K562 (cell line): ENCODE results near the gene TPD52L2. TPM values are rescaled to one million over a fixed set of nuclear protein-coding genes. Genes with fewer than 3 reads are reported as not detected.

ENCODE experiments used
- ARHGAP35 ChIP-seq: fragments of 450-650 bp; IDR thresholded peaks from 2 replicates; pipeline ENCODE4 v1.6.1; 2018; ENCODE audit not compliant: partially characterized antibody
- DNMT1 ChIP-seq: fragments of 450-650 bp; IDR thresholded peaks from 2 replicates; pipeline ENCODE4 v1.6.1; 2016; ENCODE audit warnings: antibody characterized with exemption, mild to moderate bottlenecking
- E2F4 ChIP-seq: sonication (generic); formaldehyde crosslinking; IDR thresholded peaks from 2 replicates; pipeline ENCODE4 v1.8.0; 2022; ENCODE audit warnings: mild to moderate bottlenecking, low read depth, missing genetic modification reagents
- EZH2 ChIP-seq: IDR thresholded peaks from 2 replicates; pipeline ENCODE4 v1.6.1; 2012; ENCODE audit warnings: low read depth, mild to moderate bottlenecking, inconsistent platforms, low read length, borderline replicate concordance
- HDAC2 ChIP-seq: fragments of 450-650 bp; IDR thresholded peaks from 2 replicates; pipeline ENCODE4 v1.6.1; 2016; ENCODE audit warnings: mild to moderate bottlenecking
- HINFP ChIP-seq: fragments of 450-650 bp; conservative IDR thresholded peaks from 2 replicates; pipeline ENCODE4 v1.6.1; 2016; ENCODE audit warnings: missing genetic modification characterization, low read depth, mild to moderate bottlenecking, control low read depth, missing compliant biosample characterization
- MYBL2 ChIP-seq, 2 experiments: fragments of 450-650 bp in 1 of 2; sonication (generic) in 1 of 2; formaldehyde crosslinking in 1 of 2; IDR thresholded peaks; 2 replicates each; pipeline versions ENCODE4 v1.6.1 to v1.8.1; 2017 to 2022; ENCODE audit warnings: borderline replicate concordance in 1 of 2, inconsistent platforms in 1 of 2, low read depth in 1 of 2, mild to moderate bottlenecking in 1 of 2, missing genetic modification reagents in 1 of 2, moderate library complexity in 1 of 2
- PRMT5 ChIP-seq: sonication (generic); formaldehyde crosslinking; IDR thresholded peaks from 2 replicates; pipeline ENCODE4 v1.5.0; 2020; ENCODE audit warnings: missing genetic modification reagents
- RAD21 ChIP-seq, 2 experiments: fragments of 250-450 bp in 1 of 2; fragments of 450-650 bp in 1 of 2; sonication (Bioruptor Pico) in 1 of 2; formaldehyde crosslinking in 1 of 2; IDR thresholded peaks in 1 of 2; conservative IDR thresholded peaks in 1 of 2; 2 replicates each; pipeline versions ENCODE4 v1.4.0 to v1.8.0; 2020 to 2022; ENCODE audit warnings: mild to moderate bottlenecking in 2 of 2, moderate library complexity in 1 of 2
- SRSF1 ChIP-seq: fragments of 200-400 bp; formaldehyde crosslinking; IDR thresholded peaks from 2 replicates; pipeline ENCODE4 v1.6.1; 2017; ENCODE audit warnings: mild to moderate bottlenecking, low read depth, low read length, moderate library complexity
- ZBTB7A ChIP-seq: IDR thresholded peaks from 2 replicates; pipeline ENCODE4 v1.6.1; 2011; ENCODE audit warnings: low read depth, mild to moderate bottlenecking, low read length, moderate library complexity, borderline replicate concordance; ENCODE audit not compliant: control insufficient read depth
- ZFX ChIP-seq: sonication (generic); formaldehyde crosslinking; IDR thresholded peaks from 2 replicates; pipeline ENCODE4 v1.8.0; 2022; ENCODE audit warnings: mild to moderate bottlenecking, missing genetic modification reagents, moderate library complexity
- ZNF407 ChIP-seq: fragments of 450-650 bp; IDR thresholded peaks from 2 replicates; pipeline ENCODE4 v1.6.1; 2016; ENCODE audit warnings: low read depth
- ZNF77 ChIP-seq: fragments of 250-450 bp; sonication (Bioruptor Pico); IDR thresholded peaks from 2 replicates; pipeline ENCODE4 v1.5.0; 2020
- polyA plus RNA-seq, 8 experiments: library from polyadenylated mRNA; depleted of rRNA in 4 of 8; stranded (reverse) in 5 of 8; unstranded in 3 of 8; fragments of >200 nt; fragmentation: Nextera tagmentation in 2 of 8; fragmentation: Illumina TruSeq in 1 of 8; extraction: Ambion mirVana in 2 of 8; extraction: Trizol in 1 of 8; gene quantifications; 2 replicates each; pipeline versions ENCODE4 v1.2.1 to v1.2.3, GENCODE V29; 2011 to 2014; ENCODE audit warnings: inconsistent platforms in 1 of 8, missing spikeins in 1 of 8
- total RNA-seq, 7 experiments: library from RNA; depleted of rRNA in 6 of 7; stranded (reverse); fragments of >200 nt in 6 of 7; fragmentation: Illumina TruSeq in 2 of 7; extraction: Trizol in 2 of 7; gene quantifications; 2 replicates each; pipeline versions ENCODE4 v1.2.1 to v1.2.3, GENCODE V29; 2011 to 2021; ENCODE audit warnings: low replicate concordance in 1 of 7
- TF ChIP-seq, protein P1 (sequence below): IDR thresholded peaks from 2 replicates; pipeline ENCODE4 v1.6.1; 2011; ENCODE audit not compliant: insufficient read length; ENCODE audit errors: extremely low read depth

Gene TPD52L2
- total and polyA plus RNA-seq, 9 of the 15 experiments (the other 6 are each of a cell fraction or from before 2014, with no cell fraction given), result 1.9 to 117 (median 74.6) TPM

- TF ChIP-seq ZNF407, result peak; percentile 86
- TF ChIP-seq MYBL2 (IDR thresholded peaks at IDR 0.05; ENCODE audit: low read depth), result no peak
- no peak for TF ChIP-seq MYBL2 (CRISPR knock-in tag; IDR thresholded peaks at IDR 0.05; ENCODE audit: borderline replicate concordance)
- TF ChIP-seq E2F4, result peak; percentile 80; the same call in 1 of the 2 replicates
- no peak for TF ChIP-seq HINFP (tag)
- no peak for TF ChIP-seq PRMT5 (CRISPR knock-in tag)
- no peak for TF ChIP-seq ARHGAP35
- no peak for TF ChIP-seq DNMT1
- no peak for TF ChIP-seq EZH2
- peak; percentile 3; the same call in 1 of the 2 replicates for TF ChIP-seq HDAC2
- TF ChIP-seq, protein P1, sequence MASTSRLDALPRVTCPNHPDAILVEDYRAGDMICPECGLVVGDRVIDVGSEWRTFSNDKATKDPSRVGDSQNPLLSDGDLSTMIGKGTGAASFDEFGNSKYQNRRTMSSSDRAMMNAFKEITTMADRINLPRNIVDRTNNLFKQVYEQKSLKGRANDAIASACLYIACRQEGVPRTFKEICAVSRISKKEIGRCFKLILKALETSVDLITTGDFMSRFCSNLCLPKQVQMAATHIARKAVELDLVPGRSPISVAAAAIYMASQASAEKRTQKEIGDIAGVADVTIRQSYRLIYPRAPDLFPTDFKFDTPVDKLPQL, result no peak
- TF ChIP-seq RAD21 (CRISPR knock-in tag; conservative IDR thresholded peaks at IDR 0.05 in 1 of 2, IDR thresholded peaks at IDR 0.05 in 1 of 2), result no peak
- no peak for TF ChIP-seq ZBTB7A
- no peak for TF ChIP-seq SRSF1
- no peak for TF ChIP-seq ZNF77
- TF ChIP-seq ZFX (CRISPR knock-in tag), result peak; percentile 73
Measured at GRCh38 chr20:63864978-63865640, at the start of gene TPD52L2 (continued).
